Midbrain (tissue), 1 donor: Measurements from ENCODE around the gene SH3RF1.

Experiments
- DNase-seq: peaks from one replicate; lab custom pipeline; 2025; lab: John Stamatoyannopoulos, UW

Gene SH3RF1

DNA sequence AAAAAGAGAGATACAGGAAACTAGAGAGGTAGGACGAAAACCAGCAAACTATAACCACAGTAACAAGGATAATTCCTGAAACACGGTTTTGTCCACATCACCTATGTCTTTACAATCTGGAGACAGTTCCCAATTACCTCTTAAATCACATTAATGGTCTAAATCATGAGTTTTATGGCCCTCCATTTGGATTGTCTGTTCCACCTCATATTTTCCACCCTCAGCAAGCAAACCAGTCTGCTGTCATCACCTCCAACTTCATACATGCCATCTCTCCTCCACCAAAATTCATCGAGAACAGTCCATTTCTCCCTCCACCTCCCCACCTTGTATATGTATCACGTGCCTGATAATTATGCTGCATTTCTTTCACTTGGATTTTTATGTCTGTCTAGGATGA, 107.3 kb downstream of the SH3RF1 start:
- DNase-seq = no peak

DNA sequence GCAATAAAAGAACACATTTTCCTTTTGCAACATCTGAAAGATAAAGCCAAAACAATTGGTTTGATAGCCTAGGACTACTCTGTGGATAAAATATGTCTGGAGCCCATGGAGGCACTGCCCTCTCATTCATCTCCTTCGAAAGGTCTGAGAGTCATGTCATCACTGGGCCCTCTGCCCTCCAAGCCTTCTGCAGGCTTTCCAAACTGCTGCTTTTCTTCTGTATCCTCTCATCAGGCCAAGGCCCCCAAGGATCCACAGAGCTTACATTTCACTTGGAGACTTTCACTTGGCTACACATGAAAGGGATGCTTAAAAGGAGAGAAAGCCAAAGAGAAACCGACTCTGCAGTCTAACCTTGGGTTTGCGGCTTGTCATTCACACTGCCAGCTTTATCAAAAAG, 109.9 kb downstream of the SH3RF1 start:
- DNase-seq = peak; percentile 10

DNA sequence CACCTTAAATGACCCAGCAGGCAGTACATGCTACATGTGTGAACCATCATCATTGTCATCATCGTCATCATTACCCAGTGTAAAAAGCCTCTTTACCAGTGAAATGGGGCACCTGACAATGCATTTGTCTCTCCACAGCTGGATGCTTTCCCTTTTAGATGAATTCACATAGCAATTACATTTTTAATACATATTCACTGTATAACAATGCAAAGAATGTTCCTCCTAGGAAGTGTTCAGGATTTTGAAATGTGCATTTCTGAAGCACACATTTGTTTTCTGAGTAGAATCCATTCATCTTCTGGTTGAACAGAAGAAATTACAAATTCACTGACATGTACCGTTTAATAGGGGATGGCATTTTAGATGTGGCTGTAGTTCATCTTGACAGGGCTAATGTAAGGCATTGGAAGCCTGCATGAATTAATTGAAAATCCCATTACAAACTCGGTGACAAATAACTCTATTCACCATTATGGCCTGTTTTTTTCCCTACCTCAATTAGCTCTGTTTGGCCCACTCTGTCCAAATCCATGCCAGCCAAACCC, 111.1 kb downstream of the SH3RF1 start:
- no peak for DNase-seq

DNA sequence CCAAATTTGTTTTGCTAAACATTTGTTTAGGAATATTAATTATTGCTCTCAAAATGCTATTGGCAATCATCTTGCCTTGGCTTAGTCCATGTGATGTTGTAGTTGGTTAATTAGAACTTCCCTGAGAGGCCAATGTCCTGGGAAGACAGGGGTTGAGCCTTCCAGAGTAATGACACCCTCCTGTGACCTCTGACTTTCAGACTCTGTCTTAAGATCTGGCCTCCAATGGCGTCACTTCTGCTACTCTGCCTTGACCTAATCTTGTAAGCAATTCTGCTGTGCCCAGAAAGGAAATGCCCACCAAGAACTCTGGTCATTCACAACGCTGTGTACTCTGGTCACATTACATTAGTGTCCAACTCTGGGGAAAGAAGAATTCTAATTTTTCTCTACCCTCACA, 111.9 kb downstream of the SH3RF1 start:
- no peak for DNase-seq

DNA sequence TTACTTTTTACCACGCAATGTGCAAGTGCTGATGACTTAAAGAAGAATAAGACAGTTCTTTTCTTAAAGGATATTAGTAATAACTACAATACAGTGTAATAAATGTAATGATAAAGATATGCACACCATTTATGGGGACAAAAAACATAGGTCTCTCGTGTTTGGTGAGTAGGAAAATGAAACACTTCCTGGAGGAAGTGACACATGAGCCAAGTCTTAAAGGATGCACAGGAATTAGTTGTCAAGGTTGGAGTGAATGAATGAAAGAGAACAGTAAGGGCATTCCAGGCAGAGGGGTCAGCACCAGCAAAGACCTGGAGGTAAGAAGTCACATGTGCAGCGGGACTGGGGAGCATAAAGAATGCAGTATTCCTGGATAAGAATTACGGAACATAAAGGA, 112.7 kb downstream of the SH3RF1 start:
- DNase-seq = no peak

DNA sequence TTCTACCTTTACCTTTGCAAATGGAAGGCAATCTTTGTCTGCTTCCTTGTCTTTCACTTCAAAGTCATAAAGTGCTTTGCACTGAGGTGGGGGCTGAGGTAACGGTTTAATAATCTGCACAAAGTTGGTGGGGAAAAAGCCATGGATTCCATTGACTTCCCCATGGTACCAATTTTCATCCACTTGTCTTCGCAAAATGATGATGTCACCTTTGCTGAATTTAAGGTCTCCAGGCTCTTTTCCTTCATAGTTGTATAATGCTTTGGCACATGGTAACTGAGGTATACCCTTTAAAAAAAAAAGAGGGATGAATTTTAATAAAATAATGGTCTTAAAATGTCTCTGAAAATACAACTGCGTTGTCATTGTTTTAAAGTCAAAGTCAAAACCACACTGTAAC, 114.4 kb downstream of the SH3RF1 start:
- DNase-seq = no peak

DNA sequence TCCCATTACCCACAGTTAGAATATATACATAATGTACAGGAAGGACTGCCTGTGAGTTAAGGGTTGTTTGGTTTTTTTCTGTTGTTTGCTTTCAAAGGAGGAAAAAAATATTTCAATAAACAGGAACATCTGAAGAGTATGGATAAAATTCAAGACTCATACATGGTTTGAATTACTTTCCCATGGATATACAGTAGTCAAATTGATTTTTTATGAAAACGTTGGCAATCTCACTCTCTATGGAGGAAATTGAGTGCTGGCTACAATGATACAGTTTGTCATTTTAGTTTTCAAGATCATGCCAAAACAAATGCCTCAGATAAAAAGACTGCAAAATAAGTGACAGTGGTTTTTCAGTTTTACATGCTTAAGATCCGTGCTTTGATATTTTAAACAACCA, 116.6 kb downstream of the SH3RF1 start:
- no peak for DNase-seq

DNA sequence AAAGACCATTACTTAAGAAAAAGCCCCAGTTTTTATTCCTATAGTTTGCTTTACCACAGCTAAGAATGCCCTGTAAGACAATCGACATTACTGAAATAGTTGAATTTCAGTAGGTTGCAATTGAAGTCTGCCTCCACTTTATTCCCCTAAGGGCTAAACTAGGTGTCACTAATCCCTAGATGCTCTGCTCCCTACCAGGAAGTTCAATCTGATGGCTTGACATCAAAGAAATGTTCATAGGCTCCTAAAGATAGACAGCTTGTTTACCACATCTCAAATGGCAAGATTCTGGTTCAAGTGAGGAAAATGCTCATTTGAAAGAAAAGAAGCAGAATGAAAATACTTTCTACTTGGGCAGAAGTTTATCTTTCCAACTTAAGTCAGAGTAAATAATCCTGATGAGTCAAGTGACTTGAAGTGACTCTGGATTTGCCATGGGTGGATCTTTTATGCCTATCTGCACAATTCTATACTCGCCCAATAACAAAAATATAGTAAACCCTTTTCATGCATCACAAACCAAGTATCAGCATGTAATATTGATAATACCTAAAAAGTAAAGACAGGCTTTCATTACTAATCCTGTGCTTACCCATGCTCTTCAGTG, 117.2 kb downstream of the SH3RF1 start:
- DNase-seq = no peak

DNA sequence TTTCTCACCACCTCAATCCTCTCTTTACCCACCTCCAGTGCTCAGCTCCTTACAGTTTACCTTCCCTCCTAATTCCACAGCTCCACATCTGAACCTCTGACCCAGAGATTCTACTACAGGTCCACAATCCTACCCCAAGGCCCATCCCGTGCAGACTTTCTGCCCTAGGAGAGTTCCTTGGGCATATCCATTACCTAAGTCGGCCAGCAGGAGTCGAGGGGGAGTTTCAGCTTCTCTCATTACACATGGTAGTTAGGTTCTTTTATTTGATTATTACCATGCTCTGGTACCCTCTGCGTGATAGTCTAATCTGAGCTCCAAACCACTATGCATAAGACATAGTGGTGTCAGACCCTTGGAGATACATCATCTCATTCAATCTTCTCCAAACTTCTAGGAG, 117.9 kb downstream of the SH3RF1 start:
- no peak for DNase-seq

DNA sequence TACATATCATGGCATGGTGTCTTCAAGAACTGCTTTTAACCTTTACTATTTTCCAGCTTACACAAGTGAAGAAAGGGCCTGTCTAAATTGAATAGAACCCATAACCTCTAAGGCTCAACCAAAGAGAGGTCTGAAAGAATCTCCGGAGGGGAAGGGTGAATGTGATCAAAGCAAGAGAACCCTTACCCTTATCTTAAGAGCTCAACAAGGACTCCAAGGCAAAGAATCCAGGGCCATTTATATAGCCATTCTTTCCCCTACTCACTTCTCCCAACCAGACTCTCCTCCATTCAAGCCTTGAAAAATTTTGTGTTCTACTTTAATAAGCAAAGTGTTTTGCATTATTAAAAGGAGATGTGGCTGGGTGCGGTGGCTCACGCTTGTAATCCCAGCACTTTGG, 118.7 kb downstream of the SH3RF1 start:
- no peak for DNase-seq

DNA sequence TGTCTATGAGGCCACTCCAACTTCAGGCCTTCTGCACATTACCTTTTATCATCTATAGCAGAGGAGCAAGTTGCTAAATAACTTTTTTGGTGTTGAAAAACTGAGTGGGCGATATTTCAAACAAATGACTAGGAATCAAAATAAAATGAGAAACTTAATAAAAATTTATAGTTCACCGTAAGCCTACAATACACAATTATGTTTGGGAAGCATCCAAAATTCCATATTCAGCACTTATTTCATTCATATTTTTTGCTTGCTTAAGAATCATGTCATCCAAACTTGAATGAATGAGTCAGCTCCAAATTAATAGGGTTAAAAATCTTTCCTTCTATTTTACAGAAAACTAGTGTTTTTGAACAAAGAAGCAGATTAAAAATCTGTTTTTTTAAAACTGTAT, 119.1 kb downstream of the SH3RF1 start:
- DNase-seq = no peak

DNA sequence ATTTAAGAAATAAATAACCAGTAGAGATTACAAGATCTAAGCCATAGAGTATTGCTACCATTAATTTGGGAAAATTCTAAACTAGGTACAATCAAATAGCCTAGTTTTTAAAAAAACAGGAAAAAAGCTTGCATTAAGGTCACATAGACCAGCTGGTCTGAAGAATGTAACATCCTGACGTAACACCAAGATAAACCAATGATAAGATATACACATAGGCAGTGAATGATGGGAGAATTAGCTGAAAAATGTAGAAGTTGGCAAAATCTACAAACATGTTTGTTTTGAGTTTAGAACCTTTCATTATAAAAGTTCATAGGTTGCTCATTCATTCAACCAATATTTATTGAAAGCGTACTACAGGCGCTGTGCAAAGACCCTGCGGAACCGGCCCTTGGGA, 120.0 kb downstream of the SH3RF1 start:
- no peak for DNase-seq

DNA sequence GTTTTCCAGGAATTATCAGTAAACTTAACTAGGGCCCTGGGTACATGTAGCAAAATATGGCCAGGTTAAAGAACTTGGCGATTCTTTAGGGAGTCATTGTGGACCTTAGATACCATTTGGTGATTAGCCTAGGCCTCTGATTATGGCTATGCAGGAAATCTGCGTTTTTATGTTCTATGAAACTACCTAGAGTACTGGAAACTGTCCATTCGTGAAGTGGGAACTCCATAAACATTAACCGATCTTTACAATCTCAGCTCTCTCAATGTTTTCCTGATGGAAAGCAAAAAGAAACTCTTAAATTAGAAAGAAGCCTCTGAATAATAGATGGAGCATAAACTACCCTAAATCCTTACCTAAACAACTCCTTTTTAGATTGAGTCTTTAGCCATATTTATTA, 121.9 kb downstream of the SH3RF1 start:
- no peak for DNase-seq

DNA sequence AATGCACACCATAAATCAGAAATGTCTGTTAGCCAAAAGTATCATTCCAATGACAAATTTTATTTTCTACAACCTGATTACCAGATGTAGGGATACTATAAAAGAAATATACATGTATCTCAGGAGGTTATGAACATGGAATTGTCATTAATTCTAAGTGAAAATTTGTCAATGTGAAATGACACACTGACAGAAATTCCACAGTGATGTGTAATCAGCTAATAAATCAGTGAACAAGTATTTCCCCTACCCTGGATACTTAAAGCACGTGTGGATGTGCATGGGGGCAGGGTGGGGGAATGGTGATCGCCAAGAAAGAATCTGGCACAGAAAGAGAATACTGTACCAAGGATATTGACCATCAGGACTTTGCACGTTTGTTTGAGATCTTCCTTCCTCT, 123.6 kb downstream of the SH3RF1 start:
- DNase-seq = no peak

DNA sequence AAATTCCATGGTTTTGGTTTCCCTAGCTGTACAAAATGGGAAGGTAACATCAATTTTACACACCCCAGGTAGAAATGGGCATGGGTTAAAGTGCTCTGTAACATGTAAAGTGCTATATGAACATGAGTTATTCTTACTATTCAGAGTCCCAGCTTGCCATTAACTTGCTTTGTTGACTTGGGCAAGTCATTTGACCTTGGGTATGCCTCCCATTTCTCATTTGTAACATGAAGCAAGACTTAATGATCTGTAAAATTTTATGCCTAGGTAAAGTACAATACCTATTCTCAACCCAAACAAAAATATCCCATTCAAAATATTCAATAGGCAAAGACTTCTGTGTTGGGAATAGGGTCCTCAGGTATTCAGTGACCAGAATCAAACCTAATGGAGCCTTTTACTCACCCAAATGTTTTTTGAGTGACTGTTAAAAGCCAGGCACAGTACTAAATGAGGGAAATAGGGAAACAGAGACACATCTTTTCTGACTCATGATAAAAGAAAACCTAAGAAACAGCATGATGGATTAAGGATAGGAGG, 126.6 kb downstream of the SH3RF1 start:
- no peak for DNase-seq

DNA sequence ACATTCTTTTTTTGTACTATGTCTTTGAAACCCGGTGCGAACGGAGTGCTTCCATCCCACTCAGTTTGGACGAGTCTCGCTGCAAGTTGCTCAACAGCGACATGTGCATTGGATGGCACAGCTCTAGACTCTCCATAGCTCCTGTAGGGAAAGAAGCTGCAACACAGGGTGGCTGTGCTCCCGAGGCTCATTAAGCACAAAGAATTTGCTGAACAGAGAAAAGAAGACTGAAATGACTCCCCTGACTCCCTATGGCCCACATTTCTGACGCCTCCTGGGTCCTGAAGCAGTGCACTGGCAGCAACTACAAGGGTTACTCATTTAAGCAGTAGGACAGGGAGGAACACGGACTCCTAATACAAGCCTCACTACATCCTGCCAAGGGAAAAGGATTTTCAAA, 127.4 kb downstream of the SH3RF1 start:
- DNase-seq = no peak

DNA sequence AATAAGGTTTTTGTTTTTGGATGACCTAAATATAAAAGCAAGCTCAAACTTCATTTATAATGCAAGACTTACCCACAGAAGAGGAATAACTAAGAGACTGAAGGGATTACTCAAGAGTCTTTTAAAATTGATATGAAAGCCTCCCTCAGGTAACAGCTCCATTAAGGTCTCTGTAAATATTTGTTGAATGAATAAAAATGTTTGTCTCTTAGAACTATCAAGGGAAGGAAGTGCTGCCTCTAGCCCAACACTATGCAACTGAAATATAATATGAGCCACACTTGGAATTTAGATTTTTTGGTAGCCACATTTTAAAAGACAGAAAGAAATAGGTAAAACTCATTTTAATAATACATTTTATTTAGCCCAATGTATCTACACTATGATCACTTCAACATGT, 127.8 kb downstream of the SH3RF1 start:
- DNase-seq = no peak

DNA sequence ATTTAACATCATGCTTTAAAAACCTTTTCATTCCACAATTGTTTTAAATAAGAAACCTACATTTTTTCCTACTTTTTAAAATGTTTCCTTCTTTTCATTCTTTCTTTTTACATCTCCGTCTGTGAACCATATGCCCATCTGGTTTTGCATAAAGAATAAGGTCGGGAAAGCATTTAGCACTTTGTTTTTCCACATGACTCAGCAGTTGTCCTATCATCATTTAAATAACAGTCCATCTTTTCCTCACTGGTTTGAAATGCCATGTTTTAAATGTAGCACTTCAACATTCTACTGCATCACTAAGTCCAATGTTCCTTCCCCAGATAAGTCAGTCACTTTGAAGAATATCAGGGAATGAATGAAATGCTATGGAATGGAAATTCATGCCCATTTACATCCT, 128.4 kb downstream of the SH3RF1 start:
- DNase-seq = no peak

DNA sequence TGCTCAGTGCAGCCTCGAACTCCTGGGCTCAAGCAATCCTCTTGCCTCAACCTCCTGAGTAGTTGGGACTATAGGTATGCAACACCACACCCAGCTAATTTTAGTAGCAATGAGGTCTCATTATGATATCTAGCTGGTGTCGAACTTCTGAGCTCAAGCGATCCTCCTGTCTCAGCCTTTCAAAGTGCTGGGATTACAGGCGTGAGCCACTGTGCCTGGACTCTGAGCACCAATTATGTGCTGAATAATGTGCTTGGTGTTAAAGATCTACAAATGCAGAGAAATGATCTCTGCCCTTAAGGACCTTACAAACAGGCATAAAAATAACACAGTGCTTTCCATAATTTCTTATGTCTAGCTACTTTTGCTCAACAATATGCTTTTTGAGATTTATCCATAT, 131.7 kb downstream of the SH3RF1 start:
- DNase-seq = no peak

DNA sequence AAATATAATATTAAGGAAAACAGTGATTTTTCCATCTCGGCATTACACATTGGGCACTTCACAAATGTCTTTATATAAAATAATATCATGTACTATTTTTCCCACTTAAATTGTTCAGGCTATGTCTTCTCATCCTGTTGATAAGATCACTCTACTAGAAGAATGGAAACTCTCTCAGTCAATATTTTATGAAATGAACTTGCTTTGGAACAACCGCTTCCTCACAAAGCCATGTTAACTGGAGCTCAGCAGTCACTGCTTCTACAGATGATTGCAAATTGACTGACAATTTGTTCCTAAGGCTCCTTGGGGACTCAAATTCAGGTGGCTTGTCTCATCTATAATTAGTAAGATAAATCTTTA, 133.2 kb downstream of the SH3RF1 start:
- DNase-seq = no peak

DNA sequence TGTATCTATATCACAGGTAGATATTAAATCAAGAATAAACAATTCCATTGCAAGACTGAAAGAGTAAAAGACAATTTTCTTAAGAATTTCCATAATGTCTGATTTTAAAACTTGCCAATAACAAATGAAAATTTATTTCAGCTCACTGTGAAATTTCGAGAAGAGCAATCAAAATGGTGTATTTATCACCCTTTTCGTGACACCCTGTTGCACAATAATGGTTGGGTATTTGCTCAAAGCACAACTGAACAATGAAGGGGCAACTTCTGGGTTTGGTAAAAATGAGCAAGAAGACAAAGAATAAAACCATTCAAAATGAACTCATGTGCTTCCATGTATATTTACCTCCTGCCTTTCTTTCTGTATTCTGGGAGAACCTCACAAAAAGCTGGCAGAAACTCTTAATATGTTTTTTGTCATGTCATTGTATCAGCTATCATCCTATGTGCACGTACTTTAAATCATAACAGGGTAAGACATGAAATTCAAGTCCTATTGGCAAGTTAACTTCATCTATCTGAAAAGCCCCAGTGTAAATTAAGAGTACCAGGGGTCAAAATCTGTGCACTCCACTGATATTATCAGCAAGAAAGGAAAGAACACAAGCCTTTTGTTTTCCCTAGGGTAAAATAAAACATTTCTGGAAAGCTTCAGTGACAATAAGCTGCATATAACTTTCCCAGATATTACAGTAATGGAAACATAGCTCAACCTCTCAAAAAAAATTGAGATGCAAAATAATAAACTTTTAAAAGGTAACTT, 133.8 kb downstream of the SH3RF1 start:
- DNase-seq = no peak

DNA sequence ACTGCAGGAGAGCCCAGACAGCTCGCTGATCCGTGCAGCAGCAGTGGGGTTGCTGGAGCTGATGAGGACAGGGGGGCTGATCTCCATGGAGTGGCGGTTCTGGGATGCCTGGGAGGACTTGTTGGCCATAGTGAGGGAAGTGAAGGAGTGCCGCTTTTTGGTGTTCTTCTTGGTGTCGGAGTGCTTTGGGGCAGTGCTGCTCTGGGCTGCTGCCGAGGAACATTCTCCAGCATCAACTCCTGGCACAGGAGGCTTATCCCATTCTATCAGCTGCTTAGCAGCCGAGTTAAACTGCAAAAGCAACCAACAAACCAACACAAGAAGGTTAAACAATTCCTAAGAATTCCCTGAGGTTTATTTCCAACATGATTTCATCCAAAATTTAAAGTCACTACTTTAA, 134.4 kb downstream of the SH3RF1 start:
- no peak for DNase-seq

DNA sequence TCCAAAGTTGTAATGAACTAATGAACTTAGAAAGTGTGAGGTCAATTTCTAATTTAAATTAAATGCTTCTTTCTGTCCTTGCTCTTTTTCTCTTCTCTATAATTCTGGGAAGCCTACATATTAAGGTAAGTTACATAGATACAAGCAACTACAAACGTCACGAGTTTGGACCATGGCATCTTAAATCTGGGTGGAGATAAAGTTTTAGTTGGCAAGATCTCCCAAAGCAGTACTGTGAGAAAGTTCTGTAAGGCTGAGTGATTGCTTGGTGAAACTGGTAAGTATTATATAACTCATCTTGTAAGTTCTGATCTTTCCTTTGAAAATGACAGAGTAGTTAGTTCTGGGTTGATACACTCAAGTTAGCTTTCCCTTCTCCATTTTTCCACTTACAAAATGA, 135.0 kb downstream of the SH3RF1 start:
- no peak for DNase-seq

DNA sequence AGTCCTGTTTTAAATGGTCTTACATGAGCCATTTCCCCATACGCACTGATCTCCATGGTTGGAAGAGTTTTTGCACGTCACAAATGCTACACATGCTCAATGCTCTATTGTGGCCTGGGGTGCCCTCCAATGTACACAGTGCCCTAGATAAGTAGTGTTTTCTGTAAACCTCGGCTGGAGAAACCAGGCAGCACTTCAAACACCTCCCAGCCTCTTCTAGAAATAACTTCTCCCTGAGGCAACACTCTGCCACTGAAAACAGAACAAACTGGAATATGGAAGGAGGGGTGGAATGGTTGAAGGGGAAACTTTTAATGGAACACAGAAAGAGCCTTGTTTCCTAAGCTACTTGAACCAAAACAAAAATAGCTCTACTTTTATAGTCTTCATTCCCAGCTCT, 136.8 kb downstream of the SH3RF1 start:
- DNase-seq = peak; percentile 12
